ENCODE results near the gene CEBPG. TPM values are rescaled to one million over a fixed set of nuclear protein-coding genes. Genes with fewer than 3 reads are reported as not detected.

Gene CEBPG
- polyA plus RNA-seq, 3 donors, result 24.0 to 26.3 (median 25.8) TPM

DNA sequence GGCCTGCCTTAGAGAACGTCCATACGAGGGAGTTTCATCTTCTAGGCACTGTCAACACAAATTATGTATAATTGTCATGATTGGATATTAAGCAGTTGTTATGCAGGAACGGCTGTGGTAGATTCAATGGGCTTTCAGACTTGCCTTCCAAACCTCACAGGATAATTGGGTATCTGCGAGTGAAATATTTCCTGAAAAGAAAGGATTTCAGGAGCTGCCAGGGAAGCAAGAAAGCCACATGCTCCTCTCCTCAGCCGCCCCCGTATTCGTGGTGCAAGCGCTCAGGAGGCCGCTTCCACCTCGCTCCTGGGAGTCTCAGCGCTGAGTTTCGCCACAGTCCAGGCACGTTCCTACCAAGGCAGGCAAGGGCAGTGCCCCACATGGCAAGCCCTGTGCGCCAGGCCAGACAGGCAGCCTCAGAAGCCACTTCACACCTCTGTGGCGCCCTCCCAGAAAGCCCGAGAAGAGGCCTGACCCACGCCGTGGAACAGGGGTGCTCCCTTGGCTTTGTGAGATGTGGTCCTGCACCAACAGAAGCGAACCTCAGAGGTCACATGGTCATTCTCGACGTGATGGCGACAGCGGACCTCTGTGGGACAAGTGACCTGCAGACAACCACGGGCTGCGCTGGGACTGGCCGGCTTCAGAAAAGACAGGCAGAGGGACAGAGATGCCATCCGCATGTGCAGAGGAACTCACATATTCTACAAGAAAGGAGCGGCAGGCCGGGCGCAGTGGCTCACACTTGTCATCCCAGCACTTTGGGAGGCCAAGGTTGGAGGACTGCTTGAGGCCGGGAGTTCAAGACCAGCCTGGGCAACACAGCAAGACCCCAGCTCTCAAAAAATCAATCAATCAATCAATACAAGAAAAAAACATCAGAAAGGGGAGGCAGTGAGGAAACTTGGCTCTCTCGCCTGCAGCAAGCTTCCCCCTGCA, 41.4 kb downstream of the CEBPG start:
- DNase-seq (ENCODE audit: low read depth in 3 of 3, low spot score in 2 of 3), result no peak

DNA sequence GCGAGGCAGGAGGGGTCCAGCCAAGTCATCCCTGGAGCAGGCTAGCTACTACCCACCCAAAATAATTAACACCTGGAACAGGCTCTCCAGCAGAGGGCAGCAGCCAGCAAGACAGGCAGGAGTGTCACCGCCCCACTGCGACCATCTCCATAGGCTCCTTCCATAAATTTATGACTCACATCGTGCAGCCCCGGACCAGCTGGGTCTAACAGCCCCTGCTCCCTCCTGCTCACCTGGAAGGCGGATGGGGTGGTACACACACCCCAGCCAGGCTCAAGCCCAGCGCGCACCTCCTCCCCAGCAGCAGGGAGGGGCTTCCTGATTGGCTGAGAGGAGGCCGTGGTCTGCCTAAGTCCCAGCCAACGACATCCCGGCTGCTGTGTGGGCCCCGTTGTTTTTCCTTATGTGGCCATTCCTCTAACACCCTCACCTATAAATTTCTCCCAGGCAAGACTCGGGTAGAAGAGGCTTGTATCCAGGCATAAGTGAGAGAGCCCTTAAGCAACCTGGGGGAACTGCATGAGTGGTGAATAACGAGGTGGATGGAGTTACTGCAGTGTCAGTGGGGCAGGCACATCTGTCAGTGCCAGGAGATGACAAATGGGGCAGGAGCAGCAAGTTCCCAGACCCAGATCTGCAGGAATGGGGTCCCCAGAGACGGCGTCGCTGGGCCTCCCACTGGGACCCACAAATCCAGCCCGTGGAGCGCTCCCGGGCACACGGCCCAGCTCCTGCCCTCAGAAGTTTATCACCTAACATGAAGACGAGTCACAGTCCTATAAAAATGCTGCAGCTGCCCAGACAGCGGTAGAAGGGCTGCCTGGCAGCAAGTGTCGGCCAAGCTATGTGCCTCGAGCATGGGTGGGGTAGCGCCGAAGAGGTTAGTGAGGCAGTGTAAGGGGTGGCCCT, 43.1 kb downstream of the CEBPG start:
- DNase-seq (ENCODE audit: low read depth in 3 of 3, low spot score in 2 of 3), result no peak

DNA sequence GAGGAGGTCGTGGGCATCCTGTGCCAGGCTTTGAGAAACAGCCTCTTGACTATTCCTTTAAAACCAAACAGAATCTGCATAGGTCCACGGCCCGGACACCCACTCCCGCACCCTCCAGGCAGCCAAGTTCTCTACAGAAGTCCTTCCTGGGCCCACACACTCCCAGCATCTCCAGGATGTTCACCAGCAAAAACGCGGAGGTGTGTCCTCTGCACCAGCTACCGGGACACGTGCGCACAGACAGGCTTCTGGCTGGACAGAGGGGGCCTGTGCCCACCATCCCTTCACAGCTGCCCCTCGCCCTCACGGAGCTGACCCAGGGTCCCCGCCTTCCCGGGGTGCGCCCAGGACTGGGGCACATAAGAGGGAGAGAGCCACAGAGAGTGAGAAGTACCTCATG, 44.2 kb downstream of the CEBPG start:
- no peak for DNase-seq (ENCODE audit: low read depth in 3 of 3, low spot score in 2 of 3)

GRCh38 chr19:33418461-33418860, 45.0 kb downstream of the CEBPG start:
- DNase-seq (ENCODE audit: low read depth in 3 of 3, low spot score in 2 of 3), result no peak

DNA sequence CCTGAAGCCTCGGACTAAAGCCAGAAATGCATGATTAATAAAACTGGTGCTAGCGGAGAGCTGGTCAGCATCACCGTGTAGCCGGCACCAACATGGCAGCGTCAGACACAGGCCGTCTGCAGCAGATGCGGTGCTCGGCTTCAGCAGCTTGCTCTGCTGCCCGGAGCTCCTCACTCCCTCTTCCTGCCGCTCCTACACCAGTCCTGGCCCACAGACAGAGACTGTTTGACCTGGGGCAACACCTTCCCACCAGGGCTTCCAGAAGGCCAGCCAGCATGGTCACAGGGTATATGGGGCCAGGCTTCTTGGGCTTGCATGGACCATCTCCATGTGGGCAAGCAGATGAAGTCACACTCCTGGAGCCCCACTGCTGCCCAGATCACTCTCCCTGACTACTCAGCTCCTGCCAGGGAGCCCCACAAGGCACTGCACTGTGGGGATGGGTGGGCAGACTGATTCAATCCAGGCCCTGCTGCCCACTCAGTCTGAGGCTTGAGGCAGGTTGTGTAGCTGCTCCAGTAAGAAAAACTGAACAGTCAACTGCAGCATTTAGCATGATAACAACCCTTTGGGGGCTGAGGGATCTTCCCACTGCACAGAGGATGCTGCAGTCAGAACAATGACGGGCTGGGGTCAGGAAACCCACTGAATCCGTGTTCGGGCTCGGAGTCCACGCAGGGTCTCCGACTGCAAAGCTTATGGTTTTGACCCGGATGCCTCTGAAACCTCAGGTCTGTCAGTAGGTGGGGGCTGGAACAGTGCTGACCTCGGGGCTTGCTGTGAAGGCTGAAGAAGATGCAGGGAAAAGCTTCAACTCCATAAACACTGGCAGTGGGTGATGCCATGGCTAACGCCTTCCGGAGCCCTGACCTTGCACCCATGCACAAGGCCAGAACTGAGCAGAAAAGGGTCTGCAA, 45.6 kb downstream of the CEBPG start:
- DNase-seq (ENCODE audit: low read depth in 3 of 3, low spot score in 2 of 3), result no peak

- no peak for DNase-seq (ENCODE audit: low read depth in 3 of 3, low spot score in 2 of 3)
Measured at GRCh38 chr19:33419788-33420130, 46.2 kb downstream of the CEBPG start.

DNA sequence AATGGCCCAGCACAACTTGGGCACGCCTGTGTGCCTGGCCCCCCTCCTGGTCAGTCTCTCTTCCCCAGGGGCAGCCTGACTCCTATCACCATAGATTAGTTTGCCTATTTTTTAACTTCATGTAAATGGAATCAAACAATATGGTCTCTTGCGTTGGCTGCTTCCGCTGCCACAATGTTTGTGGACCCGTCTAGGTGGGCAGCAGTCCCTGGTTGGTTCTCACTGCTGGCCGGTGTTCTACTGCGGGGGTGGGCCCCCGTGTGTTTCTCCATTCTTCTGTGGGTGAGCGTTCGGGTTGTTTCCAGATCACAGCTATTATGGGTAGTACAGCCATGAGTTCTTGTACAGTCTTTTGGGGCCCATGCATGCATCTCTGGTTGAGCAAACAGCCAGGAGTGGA, 47.3 kb downstream of the CEBPG start:
- no peak for DNase-seq (ENCODE audit: low read depth in 3 of 3, low spot score in 2 of 3)

DNA sequence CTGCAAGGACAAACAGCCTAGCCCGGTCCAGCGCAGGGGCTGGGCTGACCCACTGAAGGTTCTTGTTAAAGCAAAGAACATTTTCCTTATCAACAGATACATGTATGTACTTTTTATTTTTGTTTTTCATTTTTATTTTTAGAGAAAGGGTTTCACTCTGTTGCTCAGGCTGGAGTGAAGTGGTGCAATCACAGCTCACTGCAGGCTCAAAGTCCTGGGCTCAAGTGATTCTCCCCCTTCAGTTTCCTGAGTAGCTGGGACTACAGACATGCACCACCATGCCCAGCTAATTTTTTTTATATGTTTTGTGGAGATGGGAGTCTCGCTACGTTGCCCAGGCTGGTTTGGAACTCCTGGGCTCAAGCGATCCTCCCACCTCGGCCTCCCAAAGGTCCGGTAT, 47.9 kb downstream of the CEBPG start:
- no peak for DNase-seq (ENCODE audit: low read depth in 3 of 3, low spot score in 2 of 3)

- DNase-seq (ENCODE audit: low read depth in 3 of 3, low spot score in 2 of 3), result no peak
Measured at GRCh38 chr19:33422369-33423180, 49.1 kb downstream of the CEBPG start.

DNA sequence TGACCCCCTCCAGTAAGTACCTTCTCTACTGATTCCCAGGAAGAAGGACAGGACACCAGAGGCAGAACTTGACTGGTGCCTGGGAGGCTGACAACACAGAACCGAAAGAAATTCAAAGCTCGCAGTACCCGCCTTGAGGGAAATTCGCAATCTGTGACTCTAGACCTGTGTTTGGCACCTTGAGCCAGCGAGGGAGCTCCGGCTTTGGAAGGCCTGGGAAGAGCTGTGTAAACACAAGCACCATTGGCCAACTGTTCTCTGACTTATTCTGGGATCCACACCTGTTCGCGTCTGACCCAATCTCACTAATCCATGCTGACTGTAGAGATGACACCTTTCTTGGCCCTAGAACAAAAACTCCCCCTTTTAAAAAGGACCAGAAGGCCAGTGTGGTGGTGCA, 50.7 kb downstream of the CEBPG start:
- no peak for DNase-seq (ENCODE audit: low read depth in 3 of 3, low spot score in 2 of 3)

GRCh38 chr19:33426621-33427361, 53.3 kb downstream of the CEBPG start:
- DNase-seq (ENCODE audit: low read depth in 3 of 3, low spot score in 2 of 3), result peak; percentile 7 to 39 (median 31)

DNA sequence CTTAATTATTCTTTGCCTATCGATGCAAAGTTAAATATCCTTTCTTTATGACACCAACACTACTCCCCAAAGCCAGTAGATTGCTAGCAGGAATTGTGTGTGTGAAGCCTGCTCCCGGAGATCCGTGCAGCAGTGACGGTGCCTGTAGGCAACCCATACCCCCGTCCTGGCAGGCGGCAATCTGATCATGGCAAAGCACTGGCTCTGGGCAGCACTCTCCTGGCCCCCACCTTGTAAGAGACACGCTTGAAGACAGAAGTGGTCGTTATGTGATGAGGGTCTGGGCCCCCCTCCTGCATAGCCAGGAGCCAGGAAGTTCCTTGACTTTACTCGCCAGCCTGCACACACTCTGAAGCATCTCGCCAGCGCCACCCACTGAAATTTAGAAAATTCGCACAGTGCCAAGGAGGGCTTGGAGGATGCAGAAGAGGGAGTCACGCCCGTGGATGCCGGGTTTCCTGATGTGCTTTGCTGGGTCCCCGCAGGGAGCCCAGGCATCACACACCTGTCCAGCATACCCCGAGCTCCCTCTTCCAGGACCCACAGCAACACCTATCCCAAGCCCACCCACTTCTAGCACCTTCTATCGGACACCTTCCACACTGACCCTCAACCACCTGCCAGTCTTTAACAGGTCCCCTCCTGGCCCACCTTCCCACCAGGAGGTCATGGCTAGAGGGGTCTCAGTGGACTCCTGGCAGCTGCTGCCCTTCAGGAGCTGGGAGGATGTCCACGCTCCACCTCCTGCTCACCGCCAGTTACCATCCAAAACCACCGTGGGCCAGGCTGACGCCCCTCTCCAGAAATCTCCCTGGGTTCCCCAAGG, 54.5 kb downstream of the CEBPG start:
- DNase-seq (ENCODE audit: low read depth in 3 of 3, low spot score in 2 of 3), result no peak

- no peak for DNase-seq (ENCODE audit: low read depth in 3 of 3, low spot score in 2 of 3)
Measured at GRCh38 chr19:33428627-33429125, 55.2 kb downstream of the CEBPG start.

GRCh38 chr19:33429891-33430673, 56.6 kb downstream of the CEBPG start:
- no peak for DNase-seq (ENCODE audit: low read depth in 3 of 3, low spot score in 2 of 3)

- DNase-seq (ENCODE audit: low read depth in 3 of 3, low spot score in 2 of 3), result peak; percentile 31 to 43 (median 41)
Measured at GRCh38 chr19:33430674-33431277, 57.3 kb downstream of the CEBPG start.

GRCh38 chr19:33432015-33432414, 58.5 kb downstream of the CEBPG start:
- DNase-seq (ENCODE audit: low read depth in 3 of 3, low spot score in 2 of 3), result no peak
